ENCODE measurements around the gene BATF. TPM values are rescaled to one million over a fixed set of nuclear protein-coding genes. Genes with fewer than 3 reads are reported as not detected.
A peak's percentile ranks its signal among the peaks of the same experiment; 100 is the strongest.

The BATF gene
- total and polyA plus RNA-seq, 2 of the 8 experiments (the other 6 are each of a cell fraction or from before 2014, with no cell fraction given), result not detected

GRCh38 chr14:75479770-75480600 lies 42.3 kb upstream of the BATF start (continued):
- TF ChIP-seq NANOG (IDR thresholded peaks at IDR 0.05; ENCODE audit: insufficient read depth, low read depth, low read length, poor library complexity, severe bottlenecking), result peak; percentile 2
- no peak for TF ChIP-seq TBP (IDR thresholded peaks at IDR 0.05; ENCODE audit: low read depth, low read length)
- no peak for TF ChIP-seq POU5F1 (IDR thresholded peaks at IDR 0.05; ENCODE audit: low read depth, low read length)
- TF ChIP-seq, protein P1, sequence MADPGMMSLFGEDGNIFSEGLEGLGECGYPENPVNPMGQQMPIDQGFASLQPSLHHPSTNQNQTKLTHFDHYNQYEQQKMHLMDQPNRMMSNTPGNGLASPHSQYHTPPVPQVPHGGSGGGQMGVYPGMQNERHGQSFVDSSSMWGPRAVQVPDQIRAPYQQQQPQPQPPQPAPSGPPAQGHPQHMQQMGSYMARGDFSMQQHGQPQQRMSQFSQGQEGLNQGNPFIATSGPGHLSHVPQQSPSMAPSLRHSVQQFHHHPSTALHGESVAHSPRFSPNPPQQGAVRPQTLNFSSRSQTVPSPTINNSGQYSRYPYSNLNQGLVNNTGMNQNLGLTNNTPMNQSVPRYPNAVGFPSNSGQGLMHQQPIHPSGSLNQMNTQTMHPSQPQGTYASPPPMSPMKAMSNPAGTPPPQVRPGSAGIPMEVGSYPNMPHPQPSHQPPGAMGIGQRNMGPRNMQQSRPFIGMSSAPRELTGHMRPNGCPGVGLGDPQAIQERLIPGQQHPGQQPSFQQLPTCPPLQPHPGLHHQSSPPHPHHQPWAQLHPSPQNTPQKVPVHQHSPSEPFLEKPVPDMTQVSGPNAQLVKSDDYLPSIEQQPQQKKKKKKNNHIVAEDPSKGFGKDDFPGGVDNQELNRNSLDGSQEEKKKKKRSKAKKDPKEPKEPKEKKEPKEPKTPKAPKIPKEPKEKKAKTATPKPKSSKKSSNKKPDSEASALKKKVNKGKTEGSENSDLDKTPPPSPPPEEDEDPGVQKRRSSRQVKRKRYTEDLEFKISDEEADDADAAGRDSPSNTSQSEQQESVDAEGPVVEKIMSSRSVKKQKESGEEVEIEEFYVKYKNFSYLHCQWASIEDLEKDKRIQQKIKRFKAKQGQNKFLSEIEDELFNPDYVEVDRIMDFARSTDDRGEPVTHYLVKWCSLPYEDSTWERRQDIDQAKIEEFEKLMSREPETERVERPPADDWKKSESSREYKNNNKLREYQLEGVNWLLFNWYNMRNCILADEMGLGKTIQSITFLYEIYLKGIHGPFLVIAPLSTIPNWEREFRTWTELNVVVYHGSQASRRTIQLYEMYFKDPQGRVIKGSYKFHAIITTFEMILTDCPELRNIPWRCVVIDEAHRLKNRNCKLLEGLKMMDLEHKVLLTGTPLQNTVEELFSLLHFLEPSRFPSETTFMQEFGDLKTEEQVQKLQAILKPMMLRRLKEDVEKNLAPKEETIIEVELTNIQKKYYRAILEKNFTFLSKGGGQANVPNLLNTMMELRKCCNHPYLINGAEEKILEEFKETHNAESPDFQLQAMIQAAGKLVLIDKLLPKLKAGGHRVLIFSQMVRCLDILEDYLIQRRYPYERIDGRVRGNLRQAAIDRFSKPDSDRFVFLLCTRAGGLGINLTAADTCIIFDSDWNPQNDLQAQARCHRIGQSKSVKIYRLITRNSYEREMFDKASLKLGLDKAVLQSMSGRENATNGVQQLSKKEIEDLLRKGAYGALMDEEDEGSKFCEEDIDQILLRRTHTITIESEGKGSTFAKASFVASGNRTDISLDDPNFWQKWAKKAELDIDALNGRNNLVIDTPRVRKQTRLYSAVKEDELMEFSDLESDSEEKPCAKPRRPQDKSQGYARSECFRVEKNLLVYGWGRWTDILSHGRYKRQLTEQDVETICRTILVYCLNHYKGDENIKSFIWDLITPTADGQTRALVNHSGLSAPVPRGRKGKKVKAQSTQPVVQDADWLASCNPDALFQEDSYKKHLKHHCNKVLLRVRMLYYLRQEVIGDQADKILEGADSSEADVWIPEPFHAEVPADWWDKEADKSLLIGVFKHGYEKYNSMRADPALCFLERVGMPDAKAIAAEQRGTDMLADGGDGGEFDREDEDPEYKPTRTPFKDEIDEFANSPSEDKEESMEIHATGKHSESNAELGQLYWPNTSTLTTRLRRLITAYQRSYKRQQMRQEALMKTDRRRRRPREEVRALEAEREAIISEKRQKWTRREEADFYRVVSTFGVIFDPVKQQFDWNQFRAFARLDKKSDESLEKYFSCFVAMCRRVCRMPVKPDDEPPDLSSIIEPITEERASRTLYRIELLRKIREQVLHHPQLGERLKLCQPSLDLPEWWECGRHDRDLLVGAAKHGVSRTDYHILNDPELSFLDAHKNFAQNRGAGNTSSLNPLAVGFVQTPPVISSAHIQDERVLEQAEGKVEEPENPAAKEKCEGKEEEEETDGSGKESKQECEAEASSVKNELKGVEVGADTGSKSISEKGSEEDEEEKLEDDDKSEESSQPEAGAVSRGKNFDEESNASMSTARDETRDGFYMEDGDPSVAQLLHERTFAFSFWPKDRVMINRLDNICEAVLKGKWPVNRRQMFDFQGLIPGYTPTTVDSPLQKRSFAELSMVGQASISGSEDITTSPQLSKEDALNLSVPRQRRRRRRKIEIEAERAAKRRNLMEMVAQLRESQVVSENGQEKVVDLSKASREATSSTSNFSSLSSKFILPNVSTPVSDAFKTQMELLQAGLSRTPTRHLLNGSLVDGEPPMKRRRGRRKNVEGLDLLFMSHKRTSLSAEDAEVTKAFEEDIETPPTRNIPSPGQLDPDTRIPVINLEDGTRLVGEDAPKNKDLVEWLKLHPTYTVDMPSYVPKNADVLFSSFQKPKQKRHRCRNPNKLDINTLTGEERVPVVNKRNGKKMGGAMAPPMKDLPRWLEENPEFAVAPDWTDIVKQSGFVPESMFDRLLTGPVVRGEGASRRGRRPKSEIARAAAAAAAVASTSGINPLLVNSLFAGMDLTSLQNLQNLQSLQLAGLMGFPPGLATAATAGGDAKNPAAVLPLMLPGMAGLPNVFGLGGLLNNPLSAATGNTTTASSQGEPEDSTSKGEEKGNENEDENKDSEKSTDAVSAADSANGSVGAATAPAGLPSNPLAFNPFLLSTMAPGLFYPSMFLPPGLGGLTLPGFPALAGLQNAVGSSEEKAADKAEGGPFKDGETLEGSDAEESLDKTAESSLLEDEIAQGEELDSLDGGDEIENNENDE (IDR thresholded peaks at IDR 0.05; ENCODE audit: insufficient replicate concordance, low read length), result no peak

Measured in H1 (cell line).